Parathyroid adenoma (tissue), 2 donors: ENCODE data around the gene NDUFAF2.
"Not testable (repeated sequence)": the region's sequence is repeated elsewhere in the genome, so short reads cannot be mapped to it uniquely, and the experiment has no call there.

Experiments
- H2AFZ ChIP-seq: fragments of 300-600 bp; sonication (generic); one replicate; pipeline ENCODE4 v1.7.0; 2017; ENCODE audit warnings: antibody characterized with exemption, mild to moderate bottlenecking
- H3K27ac ChIP-seq: fragments of 300-600 bp; sonication (generic); one replicate; pipeline ENCODE4 v1.7.0; 2017
- H3K27me3 ChIP-seq: fragments of 300-600 bp; sonication (generic); one replicate; pipeline ENCODE4 v1.7.0; 2017; ENCODE audit warnings: low read length; ENCODE audit not compliant: control insufficient read depth, insufficient read depth
- H3K36me3 ChIP-seq: fragments of 300-600 bp; sonication (generic); one replicate; pipeline ENCODE4 v1.7.0; 2017; ENCODE audit warnings: low read length; ENCODE audit not compliant: control insufficient read depth, insufficient read depth
- H3K4me1 ChIP-seq: fragments of 300-600 bp; sonication (generic); one replicate; pipeline ENCODE4 v1.7.0; 2017; ENCODE audit warnings: control low read depth
- H3K4me2 ChIP-seq: fragments of 300-600 bp; sonication (generic); one replicate; pipeline ENCODE4 v1.7.0; 2017; ENCODE audit warnings: low read length
- H3K4me3 ChIP-seq: fragments of 300-600 bp; sonication (generic); one replicate; pipeline ENCODE4 v1.7.0; 2017; ENCODE audit warnings: low read depth, low read length
- H3K79me2 ChIP-seq: fragments of 300-600 bp; sonication (generic); one replicate; pipeline ENCODE4 v1.7.0; 2017; ENCODE audit warnings: control low read depth
- H3K9ac ChIP-seq: fragments of 300-600 bp; sonication (generic); one replicate; pipeline ENCODE4 v1.7.0; 2017; ENCODE audit warnings: mild to moderate bottlenecking
- H3K9me3 ChIP-seq: fragments of 300-600 bp; sonication (generic); one replicate; pipeline ENCODE4 v1.7.0; 2017; ENCODE audit warnings: low read length; ENCODE audit not compliant: control insufficient read depth
- CTCF ChIP-seq: fragments of 300-600 bp; sonication (generic); IDR thresholded peaks from one replicate; pipeline ENCODE4 v1.7.0; 2017; ENCODE audit warnings: antibody characterized with exemption, mild to moderate bottlenecking
- donor health status: primary hyperparathyroidism.

Gene NDUFAF2

GRCh38 chr5:61028382-61028781 lies 83.4 kb downstream of the NDUFAF2 start:
- Histone ChIP-seq H2AFZ (no peak overlapping the region), H3K9ac (no peak overlapping the region), H3K27ac (no peak overlapping the region), H3K4me3 (no peak overlapping the region), H3K4me1 (no peaks in the 10 kb centered on the region), H3K36me3 (no peaks in the 10 kb centered on the region), H3K27me3 (no peaks in the 10 kb centered on the region), H3K79me2 (peaks cover 9% of the 10 kb centered on the region), H3K4me2 (no peak overlapping the region), H3K9me3 (no peaks in the 10 kb centered on the region)
- TF ChIP-seq CTCF, result no peak

GRCh38 chr5:61029456-61030162 lies 84.6 kb downstream of the NDUFAF2 start:
- TF ChIP-seq CTCF, result no peak
- Histone ChIP-seq H3K36me3 (no peaks in the 10 kb centered on the region), H2AFZ (no peak overlapping the region), H3K79me2 (peaks cover 9% of the 10 kb centered on the region), H3K27me3 (no peaks in the 10 kb centered on the region), H3K4me2 (peak overlapping the region; percentile 3), H3K9me3 (no peaks in the 10 kb centered on the region), H3K4me3 (no peak overlapping the region), H3K4me1 (no peaks in the 10 kb centered on the region), H3K27ac (no peak overlapping the region), H3K9ac (no peak overlapping the region)

GRCh38 chr5:61030163-61030482 lies 85.1 kb downstream of the NDUFAF2 start:
- no peak overlapping the region for H3K4me2 ChIP-seq
- TF ChIP-seq CTCF, result no peak
- no peaks in the 10 kb centered on the region for H3K9me3 ChIP-seq
- no peak overlapping the region for H3K9ac ChIP-seq
- H3K4me1 ChIP-seq, result no peaks in the 10 kb centered on the region
- no peak overlapping the region for H2AFZ ChIP-seq
- H3K27me3 ChIP-seq, result no peaks in the 10 kb centered on the region
- no peak overlapping the region for H3K4me3 ChIP-seq
- H3K27ac ChIP-seq, result no peak overlapping the region
- no peaks in the 10 kb centered on the region for H3K36me3 ChIP-seq
- peaks cover 9% of the 10 kb centered on the region for H3K79me2 ChIP-seq

GRCh38 chr5:61031301-61031700 lies 86.3 kb downstream of the NDUFAF2 start:
- H3K4me2 ChIP-seq, H3K36me3 ChIP-seq, H3K4me3 ChIP-seq, H3K27me3 ChIP-seq, H3K79me2 ChIP-seq, H3K9me3 ChIP-seq, H3K4me1 ChIP-seq, H3K9ac ChIP-seq, H3K27ac ChIP-seq, H2AFZ ChIP-seq: not testable (repeated sequence)

GRCh38 chr5:61044545-61044944 lies 99.5 kb downstream of the NDUFAF2 start:
- no peaks in the 10 kb centered on the region for H3K9me3 ChIP-seq
- H3K79me2 ChIP-seq, result no peaks in the 10 kb centered on the region
- no peaks in the 10 kb centered on the region for H3K27me3 ChIP-seq
- no peak overlapping the region for H3K9ac ChIP-seq
- no peaks in the 10 kb centered on the region for H3K4me1 ChIP-seq
- H3K27ac ChIP-seq, result no peak overlapping the region
- H3K36me3 ChIP-seq, result no peaks in the 10 kb centered on the region
- no peak overlapping the region for H3K4me3 ChIP-seq
- H3K4me2 ChIP-seq, result no peak overlapping the region
- H2AFZ ChIP-seq, result no peak overlapping the region
- no peak for TF ChIP-seq CTCF
